Stimulated activated CD4-positive, alpha-beta T cell treated with anti-CD3 and anti-CD28 coated beads, TNF-alpha, amount 100 ng/mL, for 48 hours (primary cell): ENCODE results near the gene DNASE2.

Experiments used
- DNase-seq, 3 donors: peaks; one replicate each; pipeline ENCODE4 v3.0.0-alpha.2; 2020; ENCODE audit warnings: low read depth in 3 of 3

The DNASE2 gene

GRCh38 chr19:12834566-12834943 is 46.7 kb downstream of the DNASE2 start, which contains the start of gene RTBDN:
Gene RTBDN, minus strand, starts transcription at chr19:12834579. Its CDS starts 4,600 bp downstream, at chr19:12829979.
- DNase-seq = no peak

GRCh38 chr19:12833738-12834565 is 47.3 kb downstream of the DNASE2 start:
- peak in 1 of 3 donors; percentile 43 for DNase-seq

GRCh38 chr19:12833418-12833737 is 47.9 kb downstream of the DNASE2 start:
- no peak for DNase-seq

- DNase-seq = no peak
Measured at GRCh38 chr19:12828494-12828893, 52.8 kb downstream of the DNASE2 start.

GRCh38 chr19:12825254-12826131 is 55.8 kb downstream of the DNASE2 start:
- DNase-seq = no peak
